ENCODE data around the gene CDKAL1.

CDKAL1 gene

DNA sequence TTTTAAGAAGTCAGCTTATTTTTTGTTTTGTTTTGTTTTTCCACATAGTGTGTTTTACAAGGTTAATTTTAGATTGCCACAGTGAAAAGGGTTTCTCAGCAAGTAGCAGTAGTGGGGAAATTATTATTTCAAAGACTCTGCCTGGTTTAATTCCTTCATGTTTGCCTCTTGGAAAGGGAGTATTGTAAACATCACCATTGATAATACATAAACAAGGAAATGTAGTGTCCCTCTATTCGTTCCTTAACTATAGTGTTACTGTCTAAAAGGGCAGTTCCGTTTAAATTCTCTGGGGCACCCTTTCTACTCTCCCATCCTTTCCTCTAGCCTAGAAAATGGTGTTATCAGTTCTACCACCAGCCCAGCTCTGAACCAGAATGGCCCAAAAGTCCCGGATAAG, 668.3 kb downstream of the CDKAL1 start:
- H3K4me1 Mint-ChIP-seq: peaks cover 12% of the 10 kb centered on the region
- ATAC-seq (ENCODE audit: low read depth) (no peak), DNase-seq (ENCODE audit: low spot score in 2 of 2) (no peak)
- peaks cover 5% of the 10 kb centered on the region for H3K9me3 Mint-ChIP-seq
- no peak overlapping the region for H3K27ac Mint-ChIP-seq
- no peak overlapping the region for H3K4me3 Mint-ChIP-seq
- peaks cover 52% of the 10 kb centered on the region for H3K36me3 Mint-ChIP-seq
- H3K27me3 Mint-ChIP-seq: no peaks in the 10 kb centered on the region

DNA sequence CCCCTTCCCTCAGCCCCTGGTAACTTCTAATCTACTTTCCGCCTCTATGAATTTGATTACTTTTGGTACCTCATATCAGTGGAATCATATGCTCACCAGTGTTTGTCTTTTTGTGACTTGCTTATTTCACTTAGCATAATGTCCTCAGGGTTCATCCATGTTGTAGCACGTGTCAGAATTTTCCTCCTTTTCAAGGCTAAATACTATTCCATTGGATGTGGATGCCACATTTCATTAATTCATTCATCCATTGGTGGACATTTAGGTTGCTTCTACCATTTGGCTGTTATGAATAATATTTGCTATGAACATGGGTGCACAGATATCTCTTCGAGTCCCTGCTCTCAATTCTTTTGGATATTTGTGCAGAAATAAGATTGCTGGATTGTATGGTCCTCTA, 670.7 kb downstream of the CDKAL1 start:
- Mint-ChIP-seq H3K9me3 (peaks cover 5% of the 10 kb centered on the region), H3K27ac (no peak overlapping the region), H3K27me3 (no peaks in the 10 kb centered on the region), H3K4me3 (no peak overlapping the region), H3K4me1 (peaks cover 6% of the 10 kb centered on the region), H3K36me3 (peaks cover 49% of the 10 kb centered on the region)
- ATAC-seq (ENCODE audit: low read depth): no peak
- DNase-seq (ENCODE audit: low spot score in 2 of 2): no peak

DNA sequence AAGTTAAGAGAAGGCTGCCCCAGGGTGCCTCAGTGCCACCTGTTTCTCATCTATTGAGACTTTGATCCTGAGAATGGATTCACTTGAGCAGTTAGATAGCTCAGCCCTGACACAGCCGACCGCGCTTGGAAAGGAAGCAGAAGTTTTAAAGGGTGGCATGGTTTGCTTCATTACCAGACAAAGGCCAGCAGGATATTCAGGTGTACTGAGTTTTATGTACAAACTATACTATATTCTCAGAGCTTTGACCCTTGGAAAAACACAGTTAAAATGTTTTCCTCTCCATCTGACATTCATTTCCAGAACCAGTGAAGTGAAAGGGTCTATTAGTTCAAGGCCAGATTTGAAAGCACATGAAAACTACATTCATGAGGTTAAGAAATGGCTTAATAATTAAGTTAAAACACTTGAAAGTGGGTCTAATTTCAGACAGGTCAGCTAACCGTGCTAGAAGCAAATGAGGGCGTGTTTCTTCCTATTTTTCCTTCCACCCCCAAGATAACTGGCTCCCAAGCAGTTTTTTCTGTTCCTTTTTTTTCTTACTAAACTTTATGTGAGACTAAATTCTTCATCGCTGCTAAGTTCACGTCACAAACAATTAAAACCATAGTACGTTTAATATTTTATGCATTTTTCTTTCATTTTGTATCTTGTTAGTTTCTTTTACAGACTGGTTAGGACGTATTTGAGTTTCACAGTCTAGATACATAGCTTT, 674.0 kb downstream of the CDKAL1 start:
- H3K4me1 Mint-ChIP-seq: peaks cover 9% of the 10 kb centered on the region
- DNase-seq (ENCODE audit: low spot score in 2 of 2) (no peak), ATAC-seq (ENCODE audit: low read depth) (no peak)
- peak overlapping the region; percentile 35 for H3K27ac Mint-ChIP-seq
- H3K27me3 Mint-ChIP-seq: no peaks in the 10 kb centered on the region
- H3K4me3 Mint-ChIP-seq: no peak overlapping the region
- H3K9me3 Mint-ChIP-seq: peaks cover 5% of the 10 kb centered on the region
- H3K36me3 Mint-ChIP-seq: peaks cover 50% of the 10 kb centered on the region

DNA sequence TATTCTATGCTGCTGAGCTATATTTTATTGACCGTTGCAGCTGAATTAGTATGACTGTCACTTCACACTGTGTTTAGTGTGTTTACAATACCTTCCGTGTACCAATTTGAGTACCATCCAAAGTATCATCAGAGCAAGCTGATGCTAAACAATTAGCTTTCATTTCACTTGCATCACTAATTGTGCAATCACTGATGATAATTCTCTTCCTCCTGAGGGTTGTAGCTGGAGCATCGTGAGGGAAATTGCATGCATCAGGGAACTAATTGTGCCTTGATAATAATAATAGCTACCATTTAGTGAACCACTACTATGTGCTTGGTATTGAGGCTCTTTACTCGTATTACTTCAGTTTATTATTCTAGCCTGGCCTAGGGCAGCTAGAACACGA, 674.5 kb downstream of the CDKAL1 start:
- H3K9me3 Mint-ChIP-seq: peaks cover 5% of the 10 kb centered on the region
- DNase-seq (ENCODE audit: low spot score in 2 of 2) (no peak), ATAC-seq (ENCODE audit: low read depth) (no peak)
- H3K27ac Mint-ChIP-seq: peak overlapping the region; percentile 35
- H3K4me3 Mint-ChIP-seq: no peak overlapping the region
- H3K27me3 Mint-ChIP-seq: no peaks in the 10 kb centered on the region
- H3K36me3 Mint-ChIP-seq: peaks cover 47% of the 10 kb centered on the region
- peaks cover 9% of the 10 kb centered on the region for H3K4me1 Mint-ChIP-seq

DNA sequence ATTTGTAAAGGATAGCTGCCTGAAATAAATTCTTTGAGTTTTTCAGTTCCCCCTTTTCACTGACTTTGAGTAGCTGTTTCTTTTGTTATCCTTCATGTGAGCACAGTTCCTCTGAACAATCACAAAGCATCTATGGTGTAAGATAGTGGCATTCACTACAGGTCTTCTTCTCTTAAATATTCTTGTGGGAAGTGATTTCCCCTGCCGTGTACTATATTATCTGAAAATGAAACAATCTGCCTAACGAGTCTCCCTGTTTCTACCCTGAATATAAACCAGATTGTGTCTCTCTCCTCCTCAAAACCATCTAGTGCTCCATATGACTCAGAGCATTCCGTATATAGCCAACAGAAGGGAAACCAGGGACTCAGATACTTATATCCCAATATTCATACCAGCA, 679.2 kb downstream of the CDKAL1 start:
- DNase-seq (ENCODE audit: low spot score in 2 of 2) (no peak), ATAC-seq (ENCODE audit: low read depth) (no peak)
- no peak overlapping the region for H3K4me3 Mint-ChIP-seq
- peaks cover 37% of the 10 kb centered on the region for H3K36me3 Mint-ChIP-seq
- H3K27ac Mint-ChIP-seq: no peak overlapping the region
- no peaks in the 10 kb centered on the region for H3K27me3 Mint-ChIP-seq
- peaks cover 6% of the 10 kb centered on the region for H3K4me1 Mint-ChIP-seq
- H3K9me3 Mint-ChIP-seq: no peaks in the 10 kb centered on the region

DNA sequence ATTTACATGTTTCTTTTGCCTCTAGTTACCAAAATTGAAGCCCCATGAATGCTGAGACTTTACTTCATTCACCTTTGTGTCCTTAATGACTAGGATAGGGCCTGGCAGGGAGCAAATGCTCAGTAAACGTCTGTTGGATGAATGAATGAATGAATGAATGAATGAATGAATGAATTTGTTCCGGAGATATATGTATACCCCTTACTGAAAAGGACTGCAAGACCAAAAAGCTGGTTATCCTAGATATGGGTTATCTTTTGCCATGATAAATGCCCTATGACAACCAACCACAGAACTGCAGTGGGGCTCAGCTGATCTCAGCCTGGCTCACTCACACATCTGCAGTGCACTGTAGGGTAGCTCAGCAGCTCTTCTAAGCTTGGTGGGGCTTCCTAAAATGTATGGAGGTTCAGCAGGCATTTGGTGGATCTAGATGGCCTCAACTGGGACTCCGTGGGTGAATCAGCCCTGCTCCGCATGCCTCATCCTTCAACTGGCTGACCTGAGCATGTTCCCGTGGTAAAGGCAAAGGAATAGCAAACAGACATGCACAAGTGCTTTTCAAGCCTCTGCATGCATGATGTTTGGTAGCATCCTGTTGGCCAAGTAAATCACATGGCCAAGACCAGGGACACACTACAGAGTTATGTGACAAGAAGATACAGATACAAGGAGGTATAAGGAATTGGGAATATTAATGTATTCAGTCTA, 680.6 kb downstream of the CDKAL1 start:
- ATAC-seq (ENCODE audit: low read depth) (no peak), DNase-seq (ENCODE audit: low spot score in 2 of 2) (no peak)
- no peak overlapping the region for H3K27ac Mint-ChIP-seq
- H3K4me1 Mint-ChIP-seq: peaks cover 3% of the 10 kb centered on the region
- H3K4me3 Mint-ChIP-seq: no peak overlapping the region
- no peaks in the 10 kb centered on the region for H3K27me3 Mint-ChIP-seq
- peaks cover 34% of the 10 kb centered on the region for H3K36me3 Mint-ChIP-seq
- H3K9me3 Mint-ChIP-seq: no peaks in the 10 kb centered on the region

DNA sequence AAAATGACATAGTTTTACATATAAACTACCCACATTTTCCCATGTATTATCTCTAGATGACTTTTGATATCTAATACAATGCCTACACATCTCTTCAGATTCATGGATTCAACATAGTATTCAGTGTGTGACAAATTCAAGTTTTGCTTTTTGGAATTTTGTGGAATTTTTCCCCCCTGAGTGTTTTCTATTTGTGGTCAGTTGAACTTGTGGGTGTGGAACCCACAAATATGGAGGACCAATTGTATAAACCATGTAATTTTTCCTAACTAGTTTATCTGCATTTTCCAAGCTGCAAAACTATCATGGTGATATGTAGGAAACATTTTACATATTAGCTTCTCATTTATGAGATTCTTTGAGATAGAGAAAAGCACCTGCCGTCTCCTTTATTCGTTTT, 685.0 kb downstream of the CDKAL1 start:
- peaks cover 32% of the 10 kb centered on the region for H3K36me3 Mint-ChIP-seq
- H3K9me3 Mint-ChIP-seq: no peaks in the 10 kb centered on the region
- no peak overlapping the region for H3K4me3 Mint-ChIP-seq
- ATAC-seq (ENCODE audit: low read depth) (no peak), DNase-seq (ENCODE audit: low spot score in 2 of 2) (no peak)
- no peaks in the 10 kb centered on the region for H3K4me1 Mint-ChIP-seq
- no peak overlapping the region for H3K27ac Mint-ChIP-seq
- no peaks in the 10 kb centered on the region for H3K27me3 Mint-ChIP-seq

DNA sequence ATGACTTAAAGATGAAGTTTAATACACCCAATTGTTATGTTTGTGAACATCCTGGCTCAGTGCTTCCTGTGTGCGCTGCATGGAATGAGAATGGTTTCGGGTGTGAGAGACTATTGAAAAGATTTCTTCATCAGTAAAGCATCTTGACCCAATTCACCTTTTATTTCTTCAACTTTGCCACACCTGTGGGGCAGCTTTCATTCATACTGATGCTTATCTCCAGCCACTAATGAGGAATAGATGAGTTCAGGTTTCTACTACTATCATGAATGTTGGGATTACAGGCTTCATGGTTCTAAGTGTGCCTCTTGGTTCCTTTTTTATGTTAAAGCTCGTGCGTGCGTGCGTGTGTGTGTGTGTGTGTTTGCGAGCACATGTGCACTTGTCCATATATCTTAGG, 685.6 kb downstream of the CDKAL1 start:
- H3K36me3 Mint-ChIP-seq: peaks cover 35% of the 10 kb centered on the region
- H3K4me1 Mint-ChIP-seq: no peaks in the 10 kb centered on the region
- H3K4me3 Mint-ChIP-seq: no peak overlapping the region
- no peak overlapping the region for H3K27ac Mint-ChIP-seq
- no peaks in the 10 kb centered on the region for H3K9me3 Mint-ChIP-seq
- H3K27me3 Mint-ChIP-seq: no peaks in the 10 kb centered on the region
- DNase-seq (ENCODE audit: low spot score in 2 of 2) (no peak), ATAC-seq (ENCODE audit: low read depth) (no peak)

DNA sequence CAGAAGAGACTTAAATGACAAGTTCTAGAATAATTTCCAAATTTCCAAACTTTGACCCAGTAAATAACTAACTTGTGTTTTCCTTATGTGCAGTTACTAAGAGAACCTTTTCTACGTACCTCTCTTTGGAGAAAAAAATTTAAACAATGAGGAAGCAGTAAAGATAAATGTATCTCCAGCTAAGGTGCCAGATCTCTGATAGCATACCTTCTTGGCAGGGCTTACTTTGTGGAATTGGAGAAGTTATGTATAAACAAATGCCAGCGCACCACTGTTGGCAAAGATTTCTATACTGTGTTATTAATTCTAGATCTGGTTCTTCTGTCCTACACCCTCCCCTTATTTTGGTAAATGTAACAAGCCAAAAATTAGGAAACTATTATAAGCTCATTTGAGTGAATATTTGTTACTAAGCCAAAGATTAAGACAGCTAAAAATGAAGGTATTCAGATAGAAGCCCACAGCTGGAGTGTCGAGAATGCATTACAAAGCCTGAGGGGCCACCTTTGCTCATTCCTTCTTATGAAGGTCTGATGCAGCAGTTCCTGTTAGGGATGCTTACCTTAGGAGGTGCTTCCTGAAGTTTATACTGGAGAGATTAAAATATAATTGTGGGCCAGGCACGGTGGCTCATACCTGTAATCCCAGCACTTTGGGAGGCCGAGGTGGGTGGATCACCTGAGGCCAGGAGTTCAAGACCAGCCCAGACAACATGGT, 686.2 kb downstream of the CDKAL1 start:
- Mint-ChIP-seq H3K27me3 (no peaks in the 10 kb centered on the region), H3K4me1 (no peaks in the 10 kb centered on the region), H3K9me3 (no peaks in the 10 kb centered on the region), H3K27ac (no peak overlapping the region), H3K36me3 (peaks cover 36% of the 10 kb centered on the region), H3K4me3 (no peak overlapping the region)
- DNase-seq (ENCODE audit: low spot score in 2 of 2): no peak
- no peak for ATAC-seq (ENCODE audit: low read depth)

DNA sequence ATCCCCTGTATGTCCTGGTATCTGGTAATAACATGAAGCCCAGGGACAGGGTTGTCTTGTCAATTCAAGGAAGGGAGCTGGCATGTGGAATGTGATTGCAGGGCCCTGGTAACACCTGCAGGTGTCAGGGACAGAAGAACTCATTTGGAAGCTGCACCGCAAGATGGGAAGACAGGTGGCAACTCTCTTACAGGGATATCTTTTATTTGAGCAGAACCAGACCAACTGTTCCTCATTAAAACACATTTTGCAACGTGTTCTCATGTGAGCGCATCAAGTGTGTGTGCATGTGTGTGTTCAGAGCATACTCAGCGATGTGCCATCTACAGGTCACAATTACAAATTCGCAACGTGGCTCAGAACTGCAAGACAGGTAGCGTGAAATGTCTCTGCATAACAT, 688.4 kb downstream of the CDKAL1 start:
- no peak overlapping the region for H3K4me3 Mint-ChIP-seq
- H3K9me3 Mint-ChIP-seq: no peaks in the 10 kb centered on the region
- no peak for DNase-seq (ENCODE audit: low spot score in 2 of 2)
- H3K36me3 Mint-ChIP-seq: peaks cover 36% of the 10 kb centered on the region
- H3K27me3 Mint-ChIP-seq: no peaks in the 10 kb centered on the region
- no peaks in the 10 kb centered on the region for H3K4me1 Mint-ChIP-seq
- no peak for ATAC-seq (ENCODE audit: low read depth)
- H3K27ac Mint-ChIP-seq: no peak overlapping the region

DNA sequence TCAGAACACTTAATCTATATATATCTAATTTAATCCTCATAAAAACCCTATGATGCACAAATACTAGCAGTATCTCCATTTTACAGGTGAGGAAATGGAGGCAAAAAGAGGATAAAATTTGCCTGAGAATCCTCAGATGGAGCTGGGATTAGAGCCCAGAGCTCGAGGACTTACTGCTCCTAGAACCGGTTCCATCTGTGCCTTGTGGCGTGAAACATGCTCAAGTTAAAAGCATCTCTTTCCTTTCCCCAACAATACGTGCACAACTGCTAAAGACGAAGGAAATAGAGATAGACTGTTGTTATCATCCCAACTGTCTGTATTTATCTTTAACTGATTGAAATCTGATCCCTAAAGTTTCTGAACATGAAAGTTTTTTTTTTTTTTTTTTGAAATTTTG, 691.7 kb downstream of the CDKAL1 start:
- ATAC-seq (ENCODE audit: low read depth): no peak
- H3K36me3 Mint-ChIP-seq: peaks cover 47% of the 10 kb centered on the region
- H3K4me1 Mint-ChIP-seq: no peaks in the 10 kb centered on the region
- H3K4me3 Mint-ChIP-seq: no peak overlapping the region
- no peaks in the 10 kb centered on the region for H3K27me3 Mint-ChIP-seq
- no peaks in the 10 kb centered on the region for H3K9me3 Mint-ChIP-seq
- DNase-seq (ENCODE audit: low spot score in 2 of 2): no peak
- no peak overlapping the region for H3K27ac Mint-ChIP-seq

DNA sequence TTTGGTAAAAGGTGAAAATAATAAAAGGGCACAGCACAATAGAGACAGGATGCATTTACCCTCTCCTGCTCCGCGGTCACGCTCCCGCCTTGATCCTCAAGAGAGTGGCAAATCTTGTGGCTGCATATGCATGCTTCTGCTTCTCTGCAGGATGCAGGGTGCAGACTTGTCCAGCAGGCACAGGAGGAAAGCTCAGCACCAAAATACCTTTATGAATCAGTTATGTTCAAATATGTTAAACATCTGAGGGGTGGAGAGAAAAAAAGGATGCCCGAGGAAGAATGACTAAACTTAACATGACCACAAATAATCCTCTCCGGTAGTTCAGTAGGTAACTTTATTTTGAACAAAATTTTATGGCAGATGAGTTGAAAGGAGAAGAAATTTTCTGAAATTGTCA, 693.2 kb downstream of the CDKAL1 start:
- Mint-ChIP-seq H3K36me3 (peaks cover 56% of the 10 kb centered on the region), H3K4me1 (no peaks in the 10 kb centered on the region), H3K4me3 (no peak overlapping the region), H3K9me3 (no peaks in the 10 kb centered on the region), H3K27me3 (no peaks in the 10 kb centered on the region), H3K27ac (no peak overlapping the region)
- ATAC-seq (ENCODE audit: low read depth) (no peak), DNase-seq (ENCODE audit: low spot score in 2 of 2) (no peak)

DNA sequence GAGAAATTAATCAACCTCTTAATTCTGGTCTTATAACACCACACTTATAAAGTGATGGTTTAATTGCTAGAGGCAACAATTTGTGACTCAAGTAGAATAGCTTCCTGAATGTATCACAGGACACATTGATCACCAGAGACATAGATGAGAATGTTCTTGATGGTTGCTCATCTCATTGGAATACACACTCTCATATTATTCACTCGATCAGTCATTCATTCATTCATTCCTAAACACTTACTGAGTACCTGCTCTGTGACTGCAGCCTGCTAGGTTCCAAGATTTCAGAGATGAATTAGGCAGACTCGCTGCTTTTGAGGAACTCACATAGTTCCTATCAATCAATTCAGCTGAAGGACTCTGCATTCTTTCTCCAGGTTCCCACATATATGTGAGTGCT, 694.2 kb downstream of the CDKAL1 start:
- DNase-seq (ENCODE audit: low spot score in 2 of 2): no peak
- no peak for ATAC-seq (ENCODE audit: low read depth)
- Mint-ChIP-seq H3K4me1 (no peaks in the 10 kb centered on the region), H3K36me3 (peaks cover 58% of the 10 kb centered on the region), H3K9me3 (no peaks in the 10 kb centered on the region), H3K4me3 (no peak overlapping the region), H3K27me3 (no peaks in the 10 kb centered on the region), H3K27ac (no peak overlapping the region)

DNA sequence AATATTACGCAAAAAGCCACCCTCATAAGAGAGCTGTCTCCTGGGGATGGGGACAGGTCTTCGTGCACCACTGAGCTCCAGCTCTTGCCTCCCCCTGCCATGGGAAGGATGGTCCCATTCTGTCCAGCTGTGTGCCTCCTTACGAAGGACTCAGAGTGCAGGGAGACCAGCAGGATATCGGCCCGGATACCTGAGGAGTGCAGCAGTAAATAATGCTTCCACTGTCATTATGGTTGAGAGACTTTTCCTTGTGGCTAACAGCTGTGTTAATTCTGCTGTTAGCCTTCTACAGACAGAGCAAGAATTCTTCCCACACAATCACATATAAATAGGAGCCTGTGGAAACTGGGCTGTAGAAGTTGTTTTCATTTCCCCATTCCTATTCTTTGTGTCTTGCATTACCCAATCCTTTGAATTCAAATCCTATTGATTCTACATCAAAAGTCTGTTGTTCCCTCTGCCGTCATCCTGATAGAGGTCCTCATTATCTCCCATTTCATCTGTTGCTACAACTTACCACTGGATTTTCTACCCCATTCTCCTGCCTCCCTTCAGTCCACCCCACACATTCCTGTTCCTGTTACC, 694.7 kb downstream of the CDKAL1 start:
- Mint-ChIP-seq H3K4me3 (no peak overlapping the region), H3K36me3 (peaks cover 62% of the 10 kb centered on the region)

More for the DNA sequence above, 694.7 kb downstream of the CDKAL1 start:
- H3K27me3 Mint-ChIP-seq: no peaks in the 10 kb centered on the region
- peaks cover 2% of the 10 kb centered on the region for H3K9me3 Mint-ChIP-seq
- no peak overlapping the region for H3K27ac Mint-ChIP-seq
- no peaks in the 10 kb centered on the region for H3K4me1 Mint-ChIP-seq
- ATAC-seq (ENCODE audit: low read depth) (no peak), DNase-seq (ENCODE audit: low spot score in 2 of 2) (no peak)
